H9 (cell line): Measurements from ENCODE around the gene CSTF1. TPM values are rescaled to one million over a fixed set of nuclear protein-coding genes. Genes with fewer than 3 reads are reported as not detected.

Source experiments
- DNase-seq: peaks from one replicate; pipeline ENCODE4 v3.0.0-alpha.2; 2017
- H2AFZ ChIP-seq: one replicate; pipeline ENCODE4 v1.6.1; 2013; ENCODE audit warnings: mild to moderate bottlenecking, low read length, control low read depth, moderate library complexity
- H2AK5ac ChIP-seq: 2 replicates; pipeline ENCODE4 v1.6.1; 2013; ENCODE audit warnings: low read length, control low read depth, mixed read lengths; ENCODE audit not compliant: insufficient read length
- H2BK120ac ChIP-seq: one replicate; pipeline ENCODE4 v1.6.1; 2013; ENCODE audit warnings: low read depth, mild to moderate bottlenecking, low read length, control low read depth, inconsistent platforms; ENCODE audit not compliant: poor library complexity, severe bottlenecking
- H2BK12ac ChIP-seq: 2 replicates; pipeline ENCODE4 v1.6.1; 2013; ENCODE audit warnings: low read length, control low read depth, mixed read lengths, low read depth; ENCODE audit not compliant: insufficient read length
- H2BK15ac ChIP-seq: 2 replicates; pipeline ENCODE4 v1.6.1; 2013; ENCODE audit warnings: low read depth, low read length, control low read depth
- H2BK20ac ChIP-seq: one replicate; pipeline ENCODE4 v1.6.1; 2013; ENCODE audit warnings: low read depth, mild to moderate bottlenecking, low read length, control low read depth, inconsistent platforms; ENCODE audit not compliant: poor library complexity, severe bottlenecking
- H2BK5ac ChIP-seq: 2 replicates; pipeline ENCODE4 v1.6.1; 2013; ENCODE audit warnings: low read length, control low read depth, mixed read lengths; ENCODE audit not compliant: insufficient read length
- H3K14ac ChIP-seq: 2 replicates; pipeline ENCODE4 v1.6.1; 2013; ENCODE audit warnings: low read length, control low read depth; ENCODE audit not compliant: insufficient read depth
- H3K18ac ChIP-seq: 2 replicates; pipeline ENCODE4 v1.6.1; 2013; ENCODE audit warnings: low read depth, mild to moderate bottlenecking, mixed read lengths, low read length, control low read depth; ENCODE audit not compliant: insufficient read length
- H3K23ac ChIP-seq: 2 replicates; pipeline ENCODE4 v1.6.1; 2013; ENCODE audit warnings: low read length, control low read depth, mixed read lengths, low read depth; ENCODE audit not compliant: insufficient read length
- H3K23me2 ChIP-seq: 2 replicates; pipeline ENCODE4 v1.6.1; 2013; ENCODE audit warnings: low read depth, mild to moderate bottlenecking, mixed read lengths, low read length, control low read depth; ENCODE audit not compliant: insufficient read length, poor library complexity, severe bottlenecking
- H3K27ac ChIP-seq: 2 replicates; pipeline ENCODE4 v1.5.1; 2013; ENCODE audit warnings: low read length, control low read depth, mixed read lengths, low read depth; ENCODE audit not compliant: insufficient read length
- H3K27me3 ChIP-seq: 2 replicates; pipeline ENCODE4 v1.6.1; 2013; ENCODE audit warnings: low read length, control low read depth, inconsistent platforms; ENCODE audit not compliant: insufficient read depth
- H3K4ac ChIP-seq: 2 replicates; pipeline ENCODE4 v1.6.1; 2013; ENCODE audit warnings: low read depth, mild to moderate bottlenecking, control low read depth, inconsistent platforms, low read length, moderate library complexity
- H3K4me1 ChIP-seq: 2 replicates; pipeline ENCODE4 v1.6.1; 2013; ENCODE audit warnings: low read length, control low read depth, inconsistent platforms; ENCODE audit not compliant: insufficient read depth
- H3K4me2 ChIP-seq: 2 replicates; pipeline ENCODE4 v1.6.1; 2013; ENCODE audit warnings: low read length, control low read depth, mixed read lengths; ENCODE audit not compliant: insufficient read length, insufficient read depth
- H3K56ac ChIP-seq: 2 replicates; pipeline ENCODE4 v1.6.1; 2013; ENCODE audit warnings: low read depth, mild to moderate bottlenecking, mixed read lengths, low read length, control low read depth; ENCODE audit not compliant: insufficient read length
- H3K79me1 ChIP-seq: 2 replicates; pipeline ENCODE4 v1.6.1; 2013; ENCODE audit warnings: low read depth, mild to moderate bottlenecking, moderate library complexity, low read length, control low read depth, inconsistent platforms; ENCODE audit not compliant: insufficient read depth, poor library complexity, severe bottlenecking
- H3K79me2 ChIP-seq: 2 replicates; pipeline ENCODE4 v1.6.1; 2013; ENCODE audit warnings: low read length, control low read depth, inconsistent platforms; ENCODE audit not compliant: insufficient read depth
- H3K9ac ChIP-seq: 2 replicates; pipeline ENCODE4 v1.6.1; 2013; ENCODE audit warnings: low read length, control low read depth, mixed read lengths; ENCODE audit not compliant: insufficient read length; ENCODE audit errors: extremely low read depth
- H3K9me3 ChIP-seq: one replicate; pipeline ENCODE4 v1.6.1; 2013; ENCODE audit warnings: low read depth, low read length, inconsistent platforms; ENCODE audit not compliant: control insufficient read depth
- H3T11ph ChIP-seq: one replicate; pipeline ENCODE4 v1.6.1; 2013; ENCODE audit warnings: mild to moderate bottlenecking, low read length, control low read depth, inconsistent platforms
- H4K20me1 ChIP-seq: one replicate; pipeline ENCODE4 v1.6.1; 2013; ENCODE audit not compliant: control insufficient read depth, insufficient read length, insufficient read depth
- H4K5ac ChIP-seq: 2 replicates; pipeline ENCODE4 v1.6.1; 2013; ENCODE audit warnings: low read depth, mild to moderate bottlenecking, mixed read lengths, low read length, control low read depth; ENCODE audit not compliant: insufficient read length
- H4K8ac ChIP-seq: replicated peaks from 2 replicates; pipeline ENCODE4 v1.6.1; 2013; ENCODE audit warnings: low read length, control low read depth, mixed read lengths, low read depth; ENCODE audit not compliant: insufficient read length
- H4K91ac ChIP-seq: 2 replicates; pipeline ENCODE4 v1.6.1; 2013; ENCODE audit warnings: low read depth, mild to moderate bottlenecking, moderate library complexity, mixed read lengths, low read length, control low read depth; ENCODE audit not compliant: insufficient read length
- H3K27ac Mint-ChIP-seq, 3 experiments: 2 replicates in 2 of 3; 3 replicates in 1 of 3; pipeline ENCODE4 v1.8.0; 2020 to 2021; ENCODE audit warnings: mixed read lengths in 3 of 3, mild to moderate bottlenecking in 1 of 3, moderate library complexity in 1 of 3
- H3K27me3 Mint-ChIP-seq: 2 replicates; pipeline ENCODE4 v1.8.0; 2021; ENCODE audit warnings: low read depth, mild to moderate bottlenecking, moderate library complexity, mixed read lengths
- H3K36me3 Mint-ChIP-seq, 3 experiments: 2 replicates in 2 of 3; 3 replicates in 1 of 3; pipeline ENCODE4 v1.8.0; 2020 to 2021; ENCODE audit warnings: low read depth in 3 of 3, mixed read lengths in 3 of 3; ENCODE audit not compliant: insufficient read depth in 1 of 3
- H3K4me1 Mint-ChIP-seq, 2 experiments: 2 replicates each; pipeline ENCODE4 v1.8.0; 2020; ENCODE audit warnings: mixed read lengths in 2 of 2
- H3K4me3 Mint-ChIP-seq, 2 experiments: 2 replicates in 1 of 2; 3 replicates in 1 of 2; pipeline ENCODE4 v1.8.0; 2020 to 2021; ENCODE audit warnings: mild to moderate bottlenecking in 2 of 2, mixed read lengths in 2 of 2, moderate library complexity in 1 of 2
- H3K9me3 Mint-ChIP-seq, 2 experiments: 2 replicates in 1 of 2; 3 replicates in 1 of 2; pipeline ENCODE4 v1.8.0; 2020; ENCODE audit warnings: mild to moderate bottlenecking in 2 of 2, mixed read lengths in 2 of 2, moderate library complexity in 1 of 2
- CTCF ChIP-seq: fragments of 200-600 bp; sonication (generic); conservative IDR thresholded peaks from 3 replicates; pipeline ENCODE4 v1.8.0; 2021; ENCODE audit warnings: antibody characterized with exemption, mild to moderate bottlenecking
- WGBS: extraction: QIAGEN DNeasy Blood & Tissue Kit; methylation state at CpG from one replicate; pipeline ENCODE4 v1.1.7; 2013; ENCODE audit warnings: missing lambda C conversion rate, low lambda C conversion rate, mixed read lengths; ENCODE audit not compliant: insufficient read length; ENCODE audit errors: extremely low coverage; 5-methylcytosine and 5-hydroxymethylcytosine counted together
- total RNA-seq: library from RNA; stranded (reverse); gene quantifications from 2 replicates; pipeline ENCODE4 v1.2.1, GENCODE V29; 2021

Gene CSTF1
- total RNA-seq, 1 experiment from 2014 or later = 72.9 TPM

GRCh38 chr20:56373942-56374341 is 18.5 kb upstream of the CSTF1 start:
- no peak overlapping the region for H2AFZ ChIP-seq
- no peaks in the 10 kb centered on the region for H4K20me1 ChIP-seq
- H4K5ac ChIP-seq = no peak overlapping the region
- H3K4me1 ChIP-seq = no peaks in the 10 kb centered on the region
- Mint-ChIP-seq H3K4me3 (no peak overlapping the region), H3K9me3 (no peaks in the 10 kb centered on the region), H3K27ac (no peak overlapping the region), H3K36me3 (peaks cover 53 to 91% (median 78%) of the 10 kb centered on the region in 3 experiments), H3K27me3 (no peaks in the 10 kb centered on the region), H3K4me1 (no peaks in the 10 kb centered on the region)
- no peak overlapping the region for H3K27ac ChIP-seq
- no peak overlapping the region for H3K18ac ChIP-seq
- no peak overlapping the region for H3K14ac ChIP-seq
- H3K23me2 ChIP-seq = no peaks in the 10 kb centered on the region
- peaks cover 4% of the 10 kb centered on the region; the same call in 1 of the 2 replicates for H3K79me2 ChIP-seq
- no peak overlapping the region for H2AK5ac ChIP-seq
- no peak overlapping the region for H3K4ac ChIP-seq
- no peaks in the 10 kb centered on the region for H3K27me3 ChIP-seq
- no peaks in the 10 kb centered on the region for H3K9me3 ChIP-seq
- H2BK20ac ChIP-seq = no peak overlapping the region
- no peak overlapping the region for H2BK120ac ChIP-seq
- no peak overlapping the region for H4K8ac ChIP-seq
- H3K23ac ChIP-seq = no peak overlapping the region
- no peak overlapping the region for H2BK5ac ChIP-seq
- H3T11ph ChIP-seq = no peak overlapping the region
- H2BK12ac ChIP-seq = no peak overlapping the region
- peaks cover 9% of the 10 kb centered on the region for H3K79me1 ChIP-seq
- WGBS = no CpG with 5 or more reads among the region's 1 CpG
- H4K91ac ChIP-seq = no peak overlapping the region
- no peak overlapping the region for H3K9ac ChIP-seq
- no peak overlapping the region for H3K56ac ChIP-seq
- no peak overlapping the region for H2BK15ac ChIP-seq
- no peak overlapping the region for H3K4me2 ChIP-seq
- TF ChIP-seq CTCF = no peak
- no peak for DNase-seq
